Endometrial microvascular endothelial cells (primary cell): ENCODE measurements around the gene COPZ2. TPM values are rescaled to one million over a fixed set of nuclear protein-coding genes. Genes with fewer than 3 reads are reported as not detected.
"Not testable (repeated sequence)": the region's sequence is repeated elsewhere in the genome, so short reads cannot be mapped to it uniquely, and the experiment has no call there.

Source experiments
- in situ Hi-C: cut with HindIII; loops from 2 replicates; pipeline ENCODE4 v1.10.0; 2017; ENCODE audit warnings: low sequenced_read_pairs, low pct_unique_long_range_greater_than_20kb; ENCODE audit errors: inconsistent ontology term
- total RNA-seq: library from RNA; depleted of rRNA; stranded (reverse); fragments of >200 nt; gene quantifications from one replicate; pipeline ENCODE4 v1.2.3, GENCODE V29; 2015; ENCODE audit errors: inconsistent ontology term

The COPZ2 gene
- total RNA-seq, 1 donor from 2014 or later = 18.2 TPM

DNA sequence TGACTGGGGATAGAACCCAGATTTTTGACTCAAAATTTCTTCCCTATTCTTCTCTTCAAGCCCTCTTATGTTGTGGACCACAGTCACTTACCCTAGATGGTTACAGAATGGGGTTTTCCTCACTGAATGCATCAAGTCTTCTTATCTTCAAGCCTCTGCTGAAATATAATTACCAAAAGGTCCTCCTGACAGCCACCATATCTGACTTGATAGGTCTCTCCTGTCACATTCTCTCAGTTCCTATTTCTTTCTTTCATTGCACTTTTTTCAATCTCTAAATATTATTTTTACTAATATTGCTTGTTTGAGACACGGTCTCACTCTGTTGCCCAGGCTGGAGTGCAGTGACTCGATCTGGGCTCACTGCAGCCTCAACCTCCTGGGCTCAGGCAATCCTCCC, 1.1 kb upstream of the COPZ2 start:
- in situ Hi-C loops = no loop called here

DNA sequence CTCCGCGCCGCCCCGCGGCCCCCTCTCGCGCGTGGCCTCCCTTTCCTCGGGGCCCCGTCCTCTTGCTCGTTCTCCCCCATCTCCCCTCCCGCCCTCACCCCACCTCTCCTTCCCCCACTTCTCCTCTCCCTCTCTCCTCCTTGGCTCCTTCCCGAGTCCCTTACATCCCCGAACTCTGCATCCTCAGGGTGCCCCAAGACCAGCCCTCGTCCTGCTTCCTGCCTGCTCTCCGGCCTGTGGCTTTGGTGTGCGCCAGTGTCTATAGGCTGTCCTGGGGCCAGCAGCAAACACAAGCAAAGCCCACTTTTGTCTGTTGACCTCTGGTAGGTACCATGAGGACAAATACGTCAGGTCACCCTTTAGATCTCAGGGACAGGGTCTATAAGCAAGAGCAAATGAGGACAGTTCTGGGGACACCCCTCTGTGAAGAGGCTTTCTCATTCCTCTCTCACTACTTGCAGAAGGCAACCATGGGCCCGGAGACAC, 284 bp upstream of the COPZ2 start:
- in situ Hi-C loops = no loop called here

DNA sequence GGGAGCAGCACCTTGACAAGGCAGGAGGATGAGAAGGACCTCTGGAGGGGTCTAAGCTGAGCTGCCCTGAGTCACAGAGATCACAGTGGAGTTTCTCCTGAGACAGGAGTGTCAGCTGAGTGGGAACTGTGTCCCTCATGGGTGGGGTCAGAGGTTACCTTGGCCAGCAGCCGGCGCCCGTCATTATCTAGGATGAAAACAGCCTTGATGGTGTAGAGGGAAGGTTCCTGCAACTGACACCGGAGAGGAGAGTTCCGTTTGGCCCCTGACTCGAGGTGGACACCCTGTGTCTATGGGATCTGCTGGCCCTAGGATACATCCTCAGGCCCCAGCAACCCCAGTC, 933 bp downstream of the COPZ2 start:
- in situ Hi-C loops = no loop called here

DNA sequence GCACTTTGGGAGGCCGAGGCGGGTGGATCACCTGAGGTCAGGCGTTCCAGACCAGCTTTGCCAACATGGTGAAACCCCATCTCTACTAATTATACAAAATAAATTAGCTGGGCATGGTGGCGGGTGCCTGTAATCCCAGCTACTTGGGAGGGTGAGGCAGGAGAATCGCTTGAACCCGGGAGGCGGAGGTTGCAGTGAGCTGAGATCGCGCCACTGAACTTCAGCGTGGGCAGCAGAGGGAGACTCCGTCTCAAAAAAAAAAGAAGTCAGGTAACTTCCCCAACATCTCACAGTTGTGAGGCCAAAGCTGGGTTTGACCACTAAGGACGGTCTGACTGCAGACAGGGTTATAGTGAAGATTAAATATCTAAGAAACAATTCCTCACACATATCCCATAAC, 2.9 kb downstream of the COPZ2 start:
- in situ Hi-C loops = not testable (repeated sequence)

DNA sequence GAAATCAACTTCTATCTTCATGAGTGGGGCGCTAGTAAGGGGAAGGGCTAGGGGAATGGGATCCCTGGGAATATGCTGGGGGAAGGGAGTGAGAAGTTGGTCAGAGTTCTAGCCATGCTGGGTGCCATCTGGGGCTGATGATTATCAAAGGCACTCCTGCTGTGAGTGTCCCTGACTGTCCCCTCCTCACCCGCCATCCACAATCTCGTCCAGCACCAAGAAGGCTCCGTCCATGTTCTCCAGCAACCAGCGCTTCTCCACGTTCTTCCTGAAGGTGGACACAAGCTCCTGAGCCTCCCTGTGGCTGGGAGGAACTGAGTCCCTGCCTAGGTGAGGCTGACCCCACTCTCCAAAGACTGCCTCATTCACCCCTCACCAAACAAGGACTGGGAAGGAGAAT, 5.6 kb downstream of the COPZ2 start:
- in situ Hi-C loops = no loop called here

DNA sequence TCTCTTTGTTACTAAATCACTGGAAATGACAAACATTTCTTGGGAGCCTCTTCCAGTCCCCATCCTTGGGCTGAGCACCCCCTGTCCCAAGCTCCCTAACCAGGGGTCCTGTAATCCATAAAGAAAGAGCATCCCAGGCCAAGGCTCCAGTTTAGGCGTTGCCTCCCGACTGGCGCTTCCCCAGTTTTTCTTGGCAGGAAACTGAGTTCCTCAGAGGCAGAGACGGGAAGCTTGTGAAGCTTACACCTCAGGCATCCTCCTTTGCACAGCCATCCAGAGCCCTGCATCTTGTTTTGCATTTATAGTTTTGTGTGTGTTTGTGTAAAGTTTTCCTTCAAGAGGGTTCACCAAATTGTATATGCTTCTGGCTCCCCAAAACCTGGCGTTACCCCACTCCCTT, 7.1 kb downstream of the COPZ2 start:
- in situ Hi-C loops = no loop called here

DNA sequence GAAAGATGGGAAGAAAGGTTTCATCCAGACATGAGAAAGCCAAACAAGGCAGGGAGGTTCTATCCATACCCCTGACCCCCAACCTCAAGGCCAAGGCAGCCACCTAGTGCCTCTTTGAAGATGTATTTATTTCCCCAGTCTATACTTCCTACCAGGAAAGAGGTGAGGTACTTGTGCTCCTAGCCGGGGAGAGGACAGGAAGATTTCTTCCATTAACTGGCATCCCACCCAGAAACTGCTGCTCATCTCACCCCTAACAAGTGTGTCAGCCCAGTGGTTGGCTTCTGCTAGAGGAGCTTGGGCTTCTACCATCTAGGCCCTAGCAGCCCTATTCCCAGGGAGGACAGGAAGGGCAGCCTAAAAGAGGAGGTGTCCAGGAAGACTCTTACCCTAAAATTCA, 8.9 kb downstream of the COPZ2 start:
- in situ Hi-C loops = no loop called here

DNA sequence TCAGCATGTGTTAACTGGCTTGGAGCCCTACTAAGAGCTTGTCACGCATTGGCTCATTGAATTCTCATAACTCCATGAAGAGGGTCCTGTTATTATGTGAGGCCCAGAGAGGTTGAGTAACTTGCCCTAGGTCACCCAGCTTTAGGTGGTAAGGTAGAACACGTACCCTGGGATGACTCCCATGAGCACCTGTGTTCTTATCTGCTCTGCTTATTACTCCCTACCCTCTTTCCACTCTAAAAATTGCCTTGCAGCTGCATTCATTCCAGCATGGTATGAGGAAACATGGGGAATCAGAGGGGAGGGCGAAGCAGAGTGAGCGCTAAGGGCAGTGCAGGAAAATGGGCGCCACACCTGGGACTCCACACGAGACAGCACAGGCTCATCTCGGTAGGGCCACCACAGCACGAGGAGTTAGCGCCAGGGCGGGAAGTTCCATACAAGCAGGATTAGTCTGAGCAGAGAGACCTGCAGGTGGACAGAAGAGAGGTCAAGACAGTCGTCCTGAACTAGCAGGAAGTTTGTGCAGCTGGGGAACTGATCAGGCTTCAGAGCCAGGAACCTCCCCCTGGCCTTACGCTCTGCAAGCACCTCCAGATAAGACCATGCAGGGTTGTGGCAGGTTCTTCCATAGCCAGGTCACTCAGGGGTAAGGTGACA, 10.1 kb downstream of the COPZ2 start:
- in situ Hi-C loops = no loop called here

DNA sequence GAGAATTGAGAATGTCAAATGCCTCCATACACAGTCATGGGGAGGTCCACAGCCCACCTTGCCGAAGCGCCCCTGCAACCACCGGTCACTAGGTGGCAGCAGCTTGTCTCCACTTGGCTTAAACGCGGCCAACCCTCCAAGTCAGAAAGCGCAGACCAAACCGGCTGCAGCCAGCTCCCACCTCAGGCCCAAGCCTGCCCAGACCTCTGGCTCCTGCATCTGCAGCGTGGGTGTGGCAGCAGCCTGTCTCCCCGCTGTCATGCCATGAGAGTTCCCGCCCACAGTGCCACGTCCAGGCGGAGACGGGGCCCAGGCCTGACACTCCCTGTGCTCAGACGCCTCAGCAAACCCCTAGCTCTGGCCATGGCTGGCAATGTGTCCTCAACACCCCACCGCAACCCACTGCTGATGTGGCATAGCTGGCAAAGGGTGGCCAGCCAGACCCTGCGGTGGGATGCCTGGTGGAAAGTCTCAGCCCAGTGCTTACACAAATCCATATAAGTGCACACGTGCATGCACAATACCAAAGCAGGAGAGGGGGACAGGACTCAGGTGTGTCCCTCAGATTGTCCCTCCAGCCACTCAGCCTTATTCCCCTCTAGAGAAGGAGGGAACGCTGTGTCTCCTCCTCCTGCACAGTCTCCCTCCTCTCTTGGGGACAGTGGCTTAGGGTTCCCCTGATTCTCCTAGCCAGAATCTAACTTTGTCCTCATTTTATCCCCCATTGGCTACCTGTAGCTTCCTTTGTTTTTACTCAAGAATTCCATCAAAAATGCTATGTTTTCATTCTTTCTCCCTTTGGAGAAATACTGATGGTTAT, 10.9 kb downstream of the COPZ2 start:
- in situ Hi-C loops = no loop called here

DNA sequence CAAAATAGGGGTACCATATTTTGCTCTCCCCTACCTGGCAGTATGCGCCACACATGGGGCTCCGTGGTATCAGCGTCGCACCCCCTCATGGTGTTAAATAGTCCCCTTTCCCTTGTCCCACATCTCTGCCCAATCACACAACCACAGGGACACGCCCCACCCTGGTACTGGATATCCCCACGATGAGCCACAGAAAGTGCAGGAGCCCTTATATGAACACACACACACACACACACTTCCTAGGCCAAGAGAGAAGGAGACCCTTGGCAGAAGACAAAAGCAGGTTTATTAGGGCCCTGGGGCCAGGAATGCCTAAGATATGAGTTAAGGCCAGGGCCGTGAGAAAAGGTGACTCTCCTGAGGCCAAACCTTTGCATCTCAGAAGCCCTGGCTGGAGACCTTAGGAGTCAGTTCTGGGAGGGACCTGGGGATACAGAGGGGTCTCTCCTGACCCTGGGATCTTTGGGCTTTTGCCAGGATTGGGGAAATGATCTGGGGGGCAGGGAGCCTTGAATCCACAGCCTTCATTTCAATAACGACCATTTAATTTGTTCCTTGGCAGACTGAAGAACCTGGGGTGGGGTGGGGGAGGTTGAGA, 11.6 kb downstream of the COPZ2 start:
- in situ Hi-C loops = no loop called here

DNA sequence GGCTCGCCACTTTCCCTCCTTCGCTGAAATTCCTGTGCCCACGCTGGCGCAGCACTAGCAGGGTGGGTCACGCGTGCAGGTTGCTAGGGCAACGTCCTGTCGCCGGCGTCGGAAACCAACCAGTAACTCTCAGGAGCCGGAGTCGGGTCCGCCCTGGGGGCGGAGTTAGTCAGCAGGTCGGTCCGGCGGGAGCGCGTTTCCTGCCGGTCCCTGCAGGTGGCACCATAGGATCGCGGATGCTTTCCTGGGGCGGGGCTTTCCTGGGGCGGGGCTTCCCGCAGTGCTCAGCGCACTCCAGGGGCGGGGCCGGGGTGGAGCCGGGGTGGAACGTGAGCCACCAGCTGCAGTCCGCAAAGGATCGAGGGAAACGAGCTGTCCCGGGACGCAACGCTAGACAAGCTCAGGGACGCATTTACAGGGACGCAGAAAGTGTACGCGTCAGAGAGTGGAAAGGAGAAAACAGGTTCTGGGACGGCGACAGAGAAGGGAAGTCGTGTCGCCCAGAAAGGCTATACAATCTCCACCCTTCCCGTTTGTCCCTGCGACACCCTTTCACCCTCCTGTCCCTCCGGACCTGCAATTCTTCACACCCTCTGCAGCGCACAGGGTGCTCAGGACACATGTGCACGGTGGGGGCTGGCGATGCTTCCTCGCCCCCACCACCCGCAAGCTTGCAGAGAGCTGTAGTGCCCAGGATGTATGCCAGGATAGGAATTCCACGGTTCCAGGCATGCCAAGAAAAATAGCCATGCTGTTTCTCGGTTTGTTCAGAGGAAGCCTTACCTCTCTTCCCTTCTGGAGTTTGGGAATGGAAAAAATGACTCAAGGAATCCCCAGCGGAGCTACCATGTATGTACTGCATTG, 12.3 kb downstream of the COPZ2 start:
- in situ Hi-C loops = no loop called here

DNA sequence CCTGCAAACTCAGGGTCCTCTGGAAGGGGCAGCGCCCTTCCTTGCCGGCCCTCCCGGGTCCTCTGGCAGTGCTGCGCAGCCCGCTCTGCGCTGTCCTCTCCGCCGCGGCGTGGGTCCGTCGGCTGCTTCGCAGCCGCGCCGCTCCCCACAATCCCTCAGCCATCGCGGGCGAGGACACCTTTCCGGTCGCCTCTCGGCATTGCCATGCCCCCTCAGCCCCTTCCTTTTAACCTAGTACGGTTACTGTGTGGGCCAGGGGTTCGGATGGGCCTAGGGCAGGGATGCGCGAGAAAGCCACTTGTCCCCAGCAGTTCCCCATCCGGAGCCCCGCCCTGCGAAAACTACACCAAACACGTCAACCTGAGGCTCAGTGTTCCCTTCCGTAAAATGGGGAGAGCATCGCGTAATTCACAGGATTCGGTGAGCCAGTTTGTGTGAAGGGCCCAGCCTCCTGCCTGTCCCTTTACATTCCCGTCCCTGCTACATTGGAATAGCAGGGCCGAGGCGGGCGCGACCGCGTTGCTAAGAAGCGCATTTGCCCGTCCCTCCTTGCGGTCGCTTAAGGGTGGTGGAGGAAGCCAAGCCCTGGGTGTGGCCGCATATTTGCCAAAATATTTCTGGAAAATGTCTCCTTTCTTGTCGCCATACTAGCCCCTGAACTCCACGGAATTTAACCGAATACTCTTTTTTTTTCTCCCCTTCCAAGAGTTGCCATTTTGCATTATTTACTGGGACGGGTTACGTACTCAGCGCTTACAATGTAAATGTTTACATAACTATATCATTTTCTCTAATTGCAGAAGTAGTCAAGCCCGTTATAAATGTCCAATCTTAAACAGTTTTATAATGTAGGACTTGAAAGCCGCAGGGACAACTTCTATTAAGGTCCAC, 13.2 kb downstream of the COPZ2 start:
- in situ Hi-C loops = no loop called here

DNA sequence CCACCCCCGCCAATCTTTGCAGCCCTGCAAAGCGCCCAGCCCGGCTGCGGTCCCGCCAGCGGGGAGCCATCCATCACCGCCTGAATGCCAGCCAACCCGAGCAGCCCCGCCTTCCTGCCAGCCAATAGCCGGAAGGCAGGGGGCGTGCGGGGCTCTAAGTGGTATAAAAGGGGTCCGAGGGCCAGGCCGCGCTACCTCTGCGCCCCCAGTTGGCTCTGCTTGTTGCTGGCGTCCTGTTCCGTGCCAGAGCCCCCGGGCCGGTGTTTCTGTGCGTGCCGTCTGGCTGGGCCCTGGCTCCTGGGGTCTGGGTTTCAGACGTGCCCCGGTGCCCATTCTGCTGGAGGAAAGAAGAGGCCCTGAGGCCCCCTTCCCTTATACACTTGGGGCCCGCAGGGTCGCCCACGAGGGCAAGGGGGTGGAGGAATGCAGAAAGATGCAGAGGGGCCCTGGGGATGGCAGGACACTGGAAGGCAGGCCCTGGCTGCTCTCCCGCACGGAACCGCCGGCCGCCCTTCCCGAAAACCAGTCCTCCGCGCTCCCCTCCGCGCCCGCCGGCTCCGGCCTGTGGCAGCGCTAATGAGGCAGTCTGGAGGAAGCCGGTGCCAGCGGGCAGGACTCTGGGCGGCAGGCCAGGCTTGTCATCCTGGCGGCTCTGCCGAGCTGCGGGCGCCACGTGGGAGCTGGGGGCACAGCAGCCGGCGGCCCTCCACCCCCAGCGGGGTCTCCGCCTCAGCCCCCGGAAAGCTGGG, 14.0 kb downstream of the COPZ2 start:
- in situ Hi-C loops = no loop called here

DNA sequence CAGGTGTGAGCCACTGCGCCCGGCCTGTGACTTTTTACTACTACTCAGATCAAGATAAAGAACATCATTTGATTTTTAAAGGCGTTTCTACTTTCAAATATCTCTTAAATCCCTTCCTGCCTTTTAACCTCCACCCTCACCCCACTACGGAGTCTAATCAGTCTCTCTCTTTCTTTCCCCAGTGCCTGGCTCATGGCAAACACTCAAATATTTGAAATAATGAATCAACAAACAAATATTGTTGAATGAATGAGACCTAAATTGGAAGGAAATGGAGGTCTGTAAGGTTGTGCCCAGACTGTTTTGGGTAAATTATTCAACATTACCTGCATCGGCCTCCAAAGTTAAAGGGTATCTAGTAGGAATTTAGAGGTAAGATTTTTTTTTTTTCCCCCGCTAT, 14.7 kb downstream of the COPZ2 start:
- in situ Hi-C loops = no loop called here

DNA sequence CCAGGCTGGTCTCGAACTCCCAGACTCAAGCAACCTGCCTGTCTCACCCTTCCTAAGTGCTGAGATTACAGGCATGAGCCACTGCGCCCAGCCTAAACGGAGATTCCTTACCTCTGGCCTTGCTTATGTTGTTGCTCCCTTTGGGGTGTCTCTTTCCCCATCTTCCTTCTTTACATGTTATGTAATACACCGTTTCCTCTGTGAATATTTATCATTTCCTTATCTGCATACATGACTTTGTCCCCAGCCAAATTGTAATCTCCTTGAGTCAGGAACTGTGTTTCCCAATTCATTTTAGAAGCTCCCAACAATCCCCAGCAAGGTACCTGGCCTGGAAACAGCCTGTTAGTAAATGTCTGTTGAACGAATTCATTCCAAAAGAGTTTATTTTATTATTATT, 15.7 kb downstream of the COPZ2 start:
- in situ Hi-C loops = no loop called here

DNA sequence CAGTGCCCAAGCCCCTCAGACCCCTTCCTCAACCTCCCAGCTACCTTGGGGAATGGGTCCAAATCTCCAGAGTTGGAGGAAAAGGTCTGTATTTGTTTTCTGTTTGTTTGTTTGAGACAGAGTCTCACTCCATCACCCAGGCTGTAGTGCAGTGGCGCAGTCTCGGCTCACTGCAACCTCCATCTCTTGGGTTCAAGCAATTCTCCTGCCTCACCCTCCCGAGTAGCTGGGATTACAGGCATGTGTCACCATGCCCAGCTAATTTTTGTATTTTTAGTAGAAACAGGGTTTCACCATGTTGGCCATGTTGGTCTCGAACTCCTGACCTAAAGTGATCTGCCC, 19.8 kb downstream of the COPZ2 start:
- in situ Hi-C loops = not testable (repeated sequence)

DNA sequence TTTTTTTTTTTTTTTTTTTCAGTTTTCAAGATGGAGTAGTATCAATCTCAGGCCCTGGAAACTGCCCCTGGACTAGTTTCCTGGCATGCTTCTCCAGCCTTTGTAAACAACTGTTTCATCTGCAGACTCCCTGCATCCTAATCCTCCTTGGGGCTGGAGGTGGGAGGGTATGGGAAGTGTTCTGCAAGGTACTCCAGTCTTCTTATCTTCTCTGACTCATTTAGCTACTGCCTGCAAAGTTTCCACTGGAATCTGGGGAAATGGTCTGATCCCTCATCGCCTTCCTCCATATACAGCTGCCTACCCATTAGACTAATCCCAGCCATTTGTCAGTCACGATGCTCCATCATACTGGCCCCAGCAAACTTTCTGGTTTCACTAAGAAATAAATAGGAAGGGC, 21.5 kb downstream of the COPZ2 start:
- in situ Hi-C loops = no loop called here

DNA sequence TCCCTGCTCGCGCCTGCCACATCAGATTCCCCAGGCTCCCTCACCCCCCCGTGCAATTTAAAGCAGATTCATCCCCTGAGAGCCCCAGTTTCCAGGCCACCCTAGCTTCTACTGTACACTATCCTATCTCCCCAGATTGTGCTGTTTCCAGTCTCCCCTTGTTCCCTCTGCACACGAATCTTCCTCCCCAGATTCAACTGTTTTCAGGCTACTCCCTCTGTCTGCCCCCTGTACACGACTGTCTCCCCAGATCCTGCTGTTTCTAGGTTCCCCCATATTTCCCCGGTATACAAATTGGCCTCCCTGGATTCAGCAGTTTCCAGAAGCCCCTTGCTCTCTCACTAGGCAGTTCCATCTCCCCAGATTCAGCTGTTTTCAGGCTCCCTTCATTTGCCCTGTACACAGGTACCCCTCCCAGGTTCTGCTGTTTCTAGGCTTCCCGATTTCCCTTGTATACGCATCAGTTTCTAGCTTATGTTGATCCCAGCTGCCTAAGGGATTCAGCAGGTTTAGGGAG, 22.9 kb downstream of the COPZ2 start:
- in situ Hi-C loops = no loop called here
